NT2/D1 (cell line): ENCODE results near the gene BCAP29.
A peak's percentile ranks its signal among the peaks of the same experiment; 100 is the strongest.

ENCODE experiments used
- DNase-seq: peaks from one replicate; pipeline ENCODE4 v3.0.0-alpha.2; 2011; ENCODE audit warnings: low read depth, low spot score
- H3K27me3 ChIP-seq: 2 replicates; pipeline ENCODE4 v1.6.0; 2011; ENCODE audit warnings: mild to moderate bottlenecking; ENCODE audit not compliant: insufficient read length, insufficient read depth
- H3K36me3 ChIP-seq: 2 replicates; pipeline ENCODE4 v1.6.1; 2011; ENCODE audit warnings: mild to moderate bottlenecking, low read length, mixed read lengths; ENCODE audit not compliant: insufficient read depth, insufficient read length
- H3K4me1 ChIP-seq: 2 replicates; pipeline ENCODE4 v1.5.1; 2011; ENCODE audit not compliant: insufficient read depth, insufficient read length
- H3K4me3 ChIP-seq: 2 replicates; pipeline ENCODE4 v1.5.1; 2011; ENCODE audit warnings: low read depth; ENCODE audit not compliant: insufficient read length
- H3K9ac ChIP-seq: 2 replicates; pipeline ENCODE4 v1.6.0; 2011; ENCODE audit warnings: low read depth; ENCODE audit not compliant: insufficient read length
- H3K9me3 ChIP-seq: 2 replicates; pipeline ENCODE4 v1.5.1; 2011; ENCODE audit warnings: mild to moderate bottlenecking, low read length; ENCODE audit not compliant: insufficient read depth
- SUZ12 ChIP-seq: IDR thresholded peaks from 2 replicates; pipeline ENCODE4 v1.6.1; 2011; ENCODE audit not compliant: insufficient read length, insufficient read depth; ENCODE audit errors: extremely low read depth
- YY1 ChIP-seq: IDR thresholded peaks from 2 replicates; pipeline ENCODE4 v1.6.1; 2011; ENCODE audit not compliant: insufficient read length, insufficient read depth
- ZNF274 ChIP-seq: IDR thresholded peaks from 2 replicates; pipeline ENCODE4 v1.6.1; 2011; ENCODE audit warnings: mild to moderate bottlenecking, low read depth, low read length

BCAP29 gene

GRCh38 chr7:107564553-107565298, 15.3 kb upstream of the BCAP29 start:
- Histone ChIP-seq H3K9me3 (no peaks in the 10 kb centered on the region), H3K4me3 (peak overlapping the region; percentile 86), H3K4me1 (no peaks in the 10 kb centered on the region), H3K9ac (peak overlapping the region; percentile 90), H3K27me3 (no peaks in the 10 kb centered on the region), H3K36me3 (peaks cover 18% of the 10 kb centered on the region)
- DNase-seq, result no peak
- TF ChIP-seq SUZ12 (no peak), YY1 (no peak), ZNF274 (no peak)

- no peaks in the 10 kb centered on the region for H3K9me3 ChIP-seq
These were observed 9.7 kb upstream of the BCAP29 start for GRCh38 chr7:107570298-107570697.

GRCh38 chr7:107573537-107573936, 6.5 kb upstream of the BCAP29 start:
- H3K36me3 ChIP-seq, result peaks cover 30% of the 10 kb centered on the region
- no peak for DNase-seq

More at GRCh38 chr7:107570298-107570697, 9.7 kb upstream of the BCAP29 start:
- Histone ChIP-seq H3K36me3 (peaks cover 38% of the 10 kb centered on the region), H3K27me3 (no peaks in the 10 kb centered on the region), H3K4me1 (no peaks in the 10 kb centered on the region), H3K9ac (no peak overlapping the region), H3K4me3 (no peak overlapping the region)
- TF ChIP-seq ZNF274 (no peak), YY1 (no peak), SUZ12 (no peak)
- no peak for DNase-seq

DNA sequence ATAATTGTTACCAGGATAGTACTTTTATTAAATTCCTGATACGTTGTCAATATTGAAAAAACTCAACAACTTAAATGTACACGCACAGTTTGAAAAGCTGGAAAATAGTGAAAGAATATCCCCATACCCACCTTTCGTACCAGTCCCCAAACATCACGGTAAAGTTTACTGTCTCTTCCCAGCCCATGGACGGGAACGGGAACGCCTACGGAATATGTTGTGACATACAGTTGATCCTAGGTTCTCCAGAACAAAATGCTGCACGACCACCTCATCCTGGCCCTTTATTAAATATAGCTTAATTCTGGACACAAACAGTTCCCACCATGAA, 527 bp upstream of the BCAP29 start:
- TF ChIP-seq YY1, result no peak
- no peak for TF ChIP-seq ZNF274
- TF ChIP-seq SUZ12, result no peak
- H3K9ac ChIP-seq, result peak overlapping the region; percentile 84
- H3K4me3 ChIP-seq, result peak overlapping the region; percentile 65
- no peaks in the 10 kb centered on the region for H3K4me1 ChIP-seq
- no peaks in the 10 kb centered on the region for H3K9me3 ChIP-seq
- H3K36me3 ChIP-seq, result peaks cover 19% of the 10 kb centered on the region
- no peak for DNase-seq
- H3K27me3 ChIP-seq, result no peaks in the 10 kb centered on the region

More at GRCh38 chr7:107573537-107573936, 6.5 kb upstream of the BCAP29 start:
- no peaks in the 10 kb centered on the region for H3K4me1 ChIP-seq
- TF ChIP-seq YY1, result no peak
- TF ChIP-seq ZNF274, result no peak
- TF ChIP-seq SUZ12, result no peak
- H3K9ac ChIP-seq, result no peak overlapping the region
- H3K27me3 ChIP-seq, result no peaks in the 10 kb centered on the region
- no peak overlapping the region for H3K4me3 ChIP-seq
- H3K9me3 ChIP-seq, result no peaks in the 10 kb centered on the region

DNA sequence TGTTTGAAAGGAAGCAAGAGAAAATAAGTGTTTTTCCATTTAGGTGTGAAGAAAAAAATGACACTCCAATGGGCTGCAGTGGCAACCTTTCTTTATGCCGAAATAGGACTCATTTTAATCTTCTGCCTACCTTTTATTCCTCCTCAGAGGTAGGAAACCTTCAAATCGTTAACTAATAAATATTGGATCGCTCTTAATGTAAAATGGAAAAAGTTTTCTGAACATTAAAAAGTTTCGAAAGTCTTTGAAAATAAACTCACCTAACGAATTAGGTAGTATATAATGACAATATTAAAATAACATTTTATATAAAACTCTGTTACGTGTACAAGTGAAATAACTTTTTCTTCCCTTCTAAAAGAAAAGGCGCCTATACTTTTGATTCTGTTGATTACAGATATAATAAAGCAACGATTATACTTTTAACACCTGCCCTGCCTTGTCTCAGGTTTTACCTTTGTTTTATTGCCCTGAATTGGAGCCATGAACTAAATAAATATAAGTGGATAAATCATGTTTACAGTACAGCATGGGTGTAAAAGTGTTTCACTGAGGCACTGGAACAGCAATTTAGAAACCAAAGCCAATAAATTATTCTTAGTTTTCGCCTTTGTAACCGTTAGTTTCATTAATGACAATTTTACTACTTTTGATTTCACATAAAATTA, 804 bp downstream of the BCAP29 start:
- Histone ChIP-seq H3K4me1 (no peaks in the 10 kb centered on the region), H3K27me3 (no peaks in the 10 kb centered on the region), H3K9ac (peak overlapping the region; percentile 84), H3K4me3 (peak overlapping the region; percentile 65), H3K36me3 (peaks cover 23% of the 10 kb centered on the region), H3K9me3 (no peaks in the 10 kb centered on the region)
- TF ChIP-seq YY1, result no peak
- TF ChIP-seq SUZ12, result no peak
- TF ChIP-seq ZNF274, result no peak
- DNase-seq, result no peak

- Histone ChIP-seq H3K9ac (no peak overlapping the region), H3K36me3 (peaks cover 25% of the 10 kb centered on the region), H3K9me3 (no peaks in the 10 kb centered on the region), H3K4me3 (no peak overlapping the region), H3K27me3 (no peaks in the 10 kb centered on the region), H3K4me1 (no peaks in the 10 kb centered on the region)
- no peak for DNase-seq
- TF ChIP-seq YY1 (no peak), SUZ12 (no peak), ZNF274 (no peak)
These were observed 1.5 kb downstream of the BCAP29 start for GRCh38 chr7:107581387-107582013.

DNA sequence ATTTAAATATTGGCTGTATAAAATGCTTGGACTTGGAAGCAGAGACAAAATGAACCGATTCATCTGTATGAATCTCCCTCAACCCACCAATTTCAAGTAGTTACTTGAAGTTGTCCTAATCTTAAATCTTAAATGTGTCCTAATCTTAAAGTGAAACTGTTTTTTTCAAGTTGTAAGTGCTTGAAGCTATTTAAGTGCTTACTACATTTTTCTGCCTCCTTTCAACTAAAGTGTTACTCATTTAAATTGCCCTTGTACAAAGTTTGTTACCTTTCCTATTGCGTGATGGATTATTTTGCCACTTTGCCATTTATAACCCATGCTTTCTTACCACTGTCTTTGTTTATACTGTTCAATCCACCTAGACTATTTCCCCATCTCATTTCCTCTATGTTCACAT, 2.8 kb downstream of the BCAP29 start:
- Histone ChIP-seq H3K9ac (no peak overlapping the region), H3K36me3 (peaks cover 25% of the 10 kb centered on the region), H3K9me3 (no peaks in the 10 kb centered on the region), H3K27me3 (no peaks in the 10 kb centered on the region), H3K4me3 (no peak overlapping the region), H3K4me1 (no peaks in the 10 kb centered on the region)
- no peak for DNase-seq
- TF ChIP-seq SUZ12, result no peak
- no peak for TF ChIP-seq YY1
